ENCODE results near the gene CNTNAP2. TPM values are rescaled to one million over a fixed set of nuclear protein-coding genes. Genes with fewer than 3 reads are reported as not detected.

The CNTNAP2 gene
- total RNA-seq, 1 experiment from 2014 or later = 64.5 TPM

DNA sequence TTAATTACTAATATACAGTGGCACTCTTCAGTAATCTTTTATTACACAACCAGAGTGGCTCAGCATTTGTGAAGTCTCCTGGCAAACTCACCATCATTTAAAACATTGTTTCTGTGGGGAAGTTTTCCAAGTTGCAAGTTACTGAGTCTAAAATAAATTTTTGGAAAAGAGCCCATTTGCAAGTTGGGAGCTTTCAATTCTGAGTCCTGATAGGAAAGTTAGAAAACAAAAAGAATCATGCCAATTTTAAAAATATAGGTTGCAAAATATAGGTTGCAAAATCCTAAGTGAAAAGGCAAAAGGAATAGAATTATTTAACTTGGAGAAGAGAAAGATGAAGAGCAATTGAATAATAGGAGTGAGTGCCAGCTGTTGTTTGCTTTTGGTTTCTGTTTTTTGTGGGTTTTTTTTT is 2095.1 kb downstream of the CNTNAP2 start:
- no peaks in the 10 kb centered on the region for H3K4me1 Mint-ChIP-seq
- peaks cover under 1 to 2% of the 10 kb centered on the region in 2 experiments; a peak in 3 of 5 replicates for H3K9me3 Mint-ChIP-seq
- DNase-seq = no peak
- H3K14ac ChIP-seq (ENCODE audit: insufficient read depth, low read length) = no peak overlapping the region
- no peak overlapping the region for H3K4me3 Mint-ChIP-seq
- no peaks in the 10 kb centered on the region for H3K4me1 ChIP-seq (ENCODE audit: insufficient read depth, low read length)
- H2BK5ac ChIP-seq (ENCODE audit: insufficient read length, low read length) = no peak overlapping the region
- no peak overlapping the region for H3K4ac ChIP-seq (ENCODE audit: low read depth, low read length)
- H3K23ac ChIP-seq (ENCODE audit: insufficient read length, low read depth, low read length) = no peak overlapping the region
- no peaks in the 10 kb centered on the region for H3K79me1 ChIP-seq (ENCODE audit: insufficient read depth, low read depth, low read length, poor library complexity, severe bottlenecking)
- no peak overlapping the region for H4K8ac ChIP-seq (replicated peaks; ENCODE audit: insufficient read length, low read depth, low read length)
- no peak overlapping the region for H2BK15ac ChIP-seq (ENCODE audit: low read depth, low read length)
- H3K27ac Mint-ChIP-seq = no peak overlapping the region
- peaks cover 3% of the 10 kb centered on the region for H3K27me3 Mint-ChIP-seq (ENCODE audit: low read depth)
- no peak overlapping the region for H4K5ac ChIP-seq (ENCODE audit: insufficient read length, low read depth, low read length)
- H3K9ac ChIP-seq (ENCODE audit: extremely low read depth, insufficient read length, low read length) = no peak overlapping the region
- H4K20me1 ChIP-seq (ENCODE audit: control insufficient read depth, insufficient read depth, insufficient read length) = no peaks in the 10 kb centered on the region
- no peaks in the 10 kb centered on the region for H3K9me3 ChIP-seq (ENCODE audit: control insufficient read depth, low read depth, low read length)
- H2BK12ac ChIP-seq (ENCODE audit: insufficient read length, low read depth, low read length) = no peak overlapping the region
- no peak overlapping the region for H2AFZ ChIP-seq (ENCODE audit: low read length)
- H3K27me3 ChIP-seq (ENCODE audit: insufficient read depth, low read length) = no peaks in the 10 kb centered on the region
- no peak overlapping the region for H3K4me2 ChIP-seq (ENCODE audit: insufficient read depth, insufficient read length, low read length)
- H3K18ac ChIP-seq (ENCODE audit: insufficient read length, low read depth, low read length) = no peak overlapping the region
- H2AK5ac ChIP-seq (ENCODE audit: insufficient read length, low read length) = no peak overlapping the region
- no peaks in the 10 kb centered on the region for H3K23me2 ChIP-seq (ENCODE audit: insufficient read length, low read depth, low read length, poor library complexity, severe bottlenecking)
- H3K36me3 Mint-ChIP-seq (ENCODE audit: insufficient read depth in 1 of 3, low read depth in 3 of 3) = peaks cover 0 to 2% (median 0%) of the 10 kb centered on the region in 3 experiments; a peak in 3 of 7 replicates
- no peak for TF ChIP-seq CTCF (conservative IDR thresholded peaks at IDR 0.05)
- no peak overlapping the region for H3K27ac ChIP-seq (ENCODE audit: insufficient read length, low read depth, low read length)
- H4K91ac ChIP-seq (ENCODE audit: insufficient read length, low read depth, low read length) = no peak overlapping the region
- no peak overlapping the region for H2BK120ac ChIP-seq (ENCODE audit: low read depth, low read length, poor library complexity, severe bottlenecking)
- H2BK20ac ChIP-seq (ENCODE audit: low read depth, low read length, poor library complexity, severe bottlenecking) = no peak overlapping the region
- H3K79me2 ChIP-seq (ENCODE audit: insufficient read depth, low read length) = no peaks in the 10 kb centered on the region
- no peak overlapping the region for H3T11ph ChIP-seq (ENCODE audit: low read length)
- no peak overlapping the region for H3K56ac ChIP-seq (ENCODE audit: insufficient read length, low read depth, low read length)
